HepG2 (cell line): Measurements from ENCODE around the gene MSMB. TPM values are rescaled to one million over a fixed set of nuclear protein-coding genes. Genes with fewer than 3 reads are reported as not detected.

Source experiments
- BCL6 ChIP-seq: IDR thresholded peaks from 2 replicates; pipeline ENCODE4 v1.6.1; 2016; ENCODE audit warnings: missing genetic modification reagents, missing compliant biosample characterization
- CBX2 ChIP-seq, 2 experiments: fragments of 200-600 bp in 1 of 2; sonication (generic); formaldehyde crosslinking in 1 of 2; IDR thresholded peaks; 2 replicates each; pipeline versions ENCODE4 v1.7.0 to v1.8.1; 2018 to 2022; ENCODE audit warnings: low read depth in 2 of 2, low read length in 1 of 2, mild to moderate bottlenecking in 1 of 2, missing genetic modification reagents in 1 of 2
- CHCHD3 ChIP-seq: sonication (generic); formaldehyde crosslinking; IDR thresholded peaks from 2 replicates; pipeline ENCODE4 v1.8.0; 2022; ENCODE audit warnings: mild to moderate bottlenecking, missing genetic modification reagents, moderate library complexity
- FOXP1 ChIP-seq, 2 experiments: fragments of 450-650 bp in 1 of 2; IDR thresholded peaks; 2 replicates each; pipeline ENCODE4 v1.6.1; 2017 to 2018; ENCODE audit warnings: antibody characterized with exemption in 1 of 2
- HCFC1 ChIP-seq: fragments of 150-350 bp; IDR thresholded peaks from 2 replicates; pipeline ENCODE4 v1.6.1; 2014; ENCODE audit warnings: low read depth, low read length
- HES4 ChIP-seq: sonication (generic); formaldehyde crosslinking; IDR thresholded peaks from 2 replicates; pipeline ENCODE4 v1.9.0; 2021; ENCODE audit warnings: mild to moderate bottlenecking, missing genetic modification reagents, borderline replicate concordance
- KDM1A ChIP-seq: IDR thresholded peaks from 2 replicates; pipeline ENCODE4 v1.6.1; 2016; ENCODE audit warnings: missing compliant biosample characterization
- KMT2A ChIP-seq: sonication (generic); formaldehyde crosslinking; IDR thresholded peaks from 2 replicates; pipeline ENCODE4 v1.4.0; 2020; ENCODE audit warnings: missing genetic modification reagents
- PHF20 ChIP-seq: sonication (generic); formaldehyde crosslinking; IDR thresholded peaks from 2 replicates; pipeline ENCODE4 v1.5.0; 2020; ENCODE audit warnings: mild to moderate bottlenecking, missing genetic modification reagents
- SALL2 ChIP-seq: sonication (generic); formaldehyde crosslinking; IDR thresholded peaks from 2 replicates; pipeline ENCODE4 v1.8.1; 2023; ENCODE audit warnings: mild to moderate bottlenecking, missing genetic modification reagents, inconsistent platforms
- SETDB1 ChIP-seq: sonication (generic); formaldehyde crosslinking; IDR thresholded peaks from 2 replicates; pipeline ENCODE4 v1.5.1; 2020; ENCODE audit warnings: missing genetic modification reagents, mild to moderate bottlenecking, borderline replicate concordance
- SP5 ChIP-seq: IDR thresholded peaks from 2 replicates; pipeline ENCODE4 v1.6.1; 2016; ENCODE audit warnings: low read depth, borderline replicate concordance
- ZFP41 ChIP-seq: sonication (generic); formaldehyde crosslinking; IDR thresholded peaks from 2 replicates; pipeline ENCODE4 v1.4.0; 2020; ENCODE audit warnings: mild to moderate bottlenecking, missing genetic modification reagents, borderline replicate concordance
- ZFP82 ChIP-seq: sonication (generic); formaldehyde crosslinking; IDR thresholded peaks from 2 replicates; pipeline ENCODE4 v1.5.1; 2020; ENCODE audit warnings: mild to moderate bottlenecking, missing genetic modification reagents, borderline replicate concordance
- ZNF672 ChIP-seq: sonication (generic); formaldehyde crosslinking; IDR thresholded peaks from 2 replicates; pipeline ENCODE4 v1.8.1; 2022; ENCODE audit warnings: missing genetic modification reagents
- polyA plus RNA-seq, 8 experiments: library from polyadenylated mRNA; depleted of rRNA in 3 of 8; stranded (reverse) in 7 of 8; unstranded in 1 of 8; fragments of >200 nt; fragmentation: Illumina TruSeq in 4 of 8; extraction: Trizol in 4 of 8; gene quantifications; 2 replicates each; pipeline versions ENCODE4 v1.2.1 to v1.2.3, GENCODE V29; 2011 to 2016; ENCODE audit warnings: low read depth in 4 of 8, missing spikeins in 1 of 8, mixed read lengths in 1 of 8; ENCODE audit not compliant: insufficient read depth in 1 of 8
- total RNA-seq, 5 experiments: library from RNA; depleted of rRNA; stranded (reverse); fragments of >200 nt; fragmentation: Illumina TruSeq; extraction: Trizol; gene quantifications; 2 replicates each; pipeline ENCODE4 v1.2.3, GENCODE V29; 2016; ENCODE audit warnings: low read depth in 1 of 5
- TF ChIP-seq, protein P1 (sequence below): sonication (generic); formaldehyde crosslinking; IDR thresholded peaks from 2 replicates; pipeline ENCODE4 v1.5.0; 2020; ENCODE audit warnings: mild to moderate bottlenecking, missing genetic modification reagents
- TF ChIP-seq, protein P2 (sequence below): sonication (generic); formaldehyde crosslinking; IDR thresholded peaks from 2 replicates; pipeline ENCODE4 v1.8.1; 2022; ENCODE audit warnings: mild to moderate bottlenecking, missing genetic modification reagents
- TF ChIP-seq, protein P3 (sequence below): sonication (generic); formaldehyde crosslinking; IDR thresholded peaks from 2 replicates; pipeline ENCODE4 v1.8.0; 2022; ENCODE audit warnings: mild to moderate bottlenecking, missing genetic modification reagents; ENCODE audit not compliant: insufficient replicate concordance
- TF ChIP-seq, protein P4 (sequence below): sonication (generic); formaldehyde crosslinking; IDR thresholded peaks from 2 replicates; pipeline ENCODE4 v1.4.0; 2020; ENCODE audit warnings: missing genetic modification reagents, borderline replicate concordance

MSMB gene
- total and polyA plus RNA-seq, 2 of the 13 experiments (the other 11 are each of a cell fraction or from before 2014, with no cell fraction given), result 0.84 TPM; not detected in 1

DNA sequence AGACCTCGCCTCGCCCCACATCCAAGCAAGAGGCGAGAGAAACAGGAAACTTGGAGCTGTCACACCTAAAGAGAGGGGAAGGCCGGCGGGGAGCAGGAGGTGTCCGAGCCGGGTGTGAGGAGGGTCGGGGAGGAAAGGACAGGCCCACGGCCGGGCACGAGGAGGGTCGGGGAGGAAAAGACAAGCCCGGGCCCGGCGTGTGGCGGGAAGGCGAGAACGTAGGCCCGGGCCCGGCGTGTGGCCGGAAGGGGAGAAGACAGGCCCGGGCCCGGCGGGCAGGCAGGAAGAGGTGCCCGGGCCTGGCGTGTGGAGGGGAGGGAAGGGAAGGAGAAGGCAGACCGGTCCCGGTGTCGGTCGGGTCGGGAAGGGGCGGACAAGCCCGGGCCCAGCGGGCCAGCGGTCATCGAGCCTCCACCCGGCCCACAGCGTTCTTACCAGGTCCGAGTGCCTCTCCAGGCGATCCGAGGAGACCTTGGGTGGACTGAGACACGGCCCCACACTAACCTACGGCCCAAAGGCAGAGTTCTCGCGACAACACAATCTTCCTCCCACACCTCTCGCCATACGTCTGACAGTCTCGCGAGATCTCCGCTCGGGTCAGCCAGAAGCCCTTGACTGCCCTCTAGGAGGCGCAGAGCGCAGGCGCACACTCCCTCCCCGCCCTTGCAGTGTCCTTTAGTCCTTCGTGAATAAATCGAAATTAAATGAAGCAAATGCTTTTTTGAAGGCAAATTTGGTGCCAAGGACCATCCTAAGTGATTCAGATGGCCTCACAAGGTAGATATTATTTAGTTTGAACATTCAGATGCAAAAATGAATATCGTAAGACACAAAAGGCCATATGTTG lies 15.8 kb downstream of the MSMB start, which contains the start of gene NCOA4 (continued):
- TF ChIP-seq HES4 (CRISPR knock-in tag) (peak; percentile 64; the same call in 1 of the 2 replicates), BCL6 (CRISPR knock-in tag) (no peak), ZNF672 (CRISPR knock-in tag) (no peak), CBX2 (IDR thresholded peaks at IDR 0.05; ENCODE audit: low read depth, low read length) (no peak), CBX2 (CRISPR knock-in tag; IDR thresholded peaks at IDR 0.05; ENCODE audit: low read depth) (no peak), KMT2A (CRISPR knock-in tag) (peak; percentile 87), SP5 (no peak), HCFC1 (no peak), SETDB1 (no peak), CHCHD3 (CRISPR knock-in tag) (no peak), SALL2 (CRISPR knock-in tag) (peak; percentile 77), ZFP82 (CRISPR knock-in tag) (peak; percentile 7; the same call in 1 of the 2 replicates), PHF20 (0 out of 2 replicates have a peak, but pooled peaks have one; percentile 10), ZFP41 (CRISPR knock-in tag) (no peak), FOXP1 (IDR thresholded peaks at IDR 0.05) (no peak), FOXP1 (CRISPR knock-in tag; IDR thresholded peaks at IDR 0.05) (no peak), KDM1A (CRISPR knock-in tag) (no peak)
- TF ChIP-seq, protein P1, sequence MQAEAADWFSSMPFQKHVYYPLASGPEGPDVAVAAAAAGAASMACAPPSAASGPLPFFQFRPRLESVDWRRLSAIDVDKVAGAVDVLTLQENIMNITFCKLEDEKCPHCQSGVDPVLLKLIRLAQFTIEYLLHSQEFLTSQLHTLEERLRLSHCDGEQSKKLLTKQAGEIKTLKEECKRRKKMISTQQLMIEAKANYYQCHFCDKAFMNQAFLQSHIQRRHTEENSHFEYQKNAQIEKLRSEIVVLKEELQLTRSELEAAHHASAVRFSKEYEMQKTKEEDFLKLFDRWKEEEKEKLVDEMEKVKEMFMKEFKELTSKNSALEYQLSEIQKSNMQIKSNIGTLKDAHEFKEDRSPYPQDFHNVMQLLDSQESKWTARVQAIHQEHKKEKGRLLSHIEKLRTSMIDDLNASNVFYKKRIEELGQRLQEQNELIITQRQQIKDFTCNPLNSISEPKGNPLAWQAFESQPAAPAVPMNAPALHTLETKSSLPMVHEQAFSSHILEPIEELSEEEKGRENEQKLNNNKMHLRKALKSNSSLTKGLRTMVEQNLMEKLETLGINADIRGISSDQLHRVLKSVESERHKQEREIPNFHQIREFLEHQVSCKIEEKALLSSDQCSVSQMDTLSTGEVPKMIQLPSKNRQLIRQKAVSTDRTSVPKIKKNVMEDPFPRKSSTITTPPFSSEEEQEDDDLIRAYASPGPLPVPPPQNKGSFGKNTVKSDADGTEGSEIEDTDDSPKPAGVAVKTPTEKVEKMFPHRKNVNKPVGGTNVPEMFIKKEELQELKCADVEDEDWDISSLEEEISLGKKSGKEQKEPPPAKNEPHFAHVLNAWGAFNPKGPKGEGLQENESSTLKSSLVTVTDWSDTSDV (CRISPR knock-in tag), result no peak
- TF ChIP-seq, protein P2, sequence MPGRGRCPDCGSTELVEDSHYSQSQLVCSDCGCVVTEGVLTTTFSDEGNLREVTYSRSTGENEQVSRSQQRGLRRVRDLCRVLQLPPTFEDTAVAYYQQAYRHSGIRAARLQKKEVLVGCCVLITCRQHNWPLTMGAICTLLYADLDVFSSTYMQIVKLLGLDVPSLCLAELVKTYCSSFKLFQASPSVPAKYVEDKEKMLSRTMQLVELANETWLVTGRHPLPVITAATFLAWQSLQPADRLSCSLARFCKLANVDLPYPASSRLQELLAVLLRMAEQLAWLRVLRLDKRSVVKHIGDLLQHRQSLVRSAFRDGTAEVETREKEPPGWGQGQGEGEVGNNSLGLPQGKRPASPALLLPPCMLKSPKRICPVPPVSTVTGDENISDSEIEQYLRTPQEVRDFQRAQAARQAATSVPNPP (CRISPR knock-in tag), result no peak
- TF ChIP-seq, protein P3, sequence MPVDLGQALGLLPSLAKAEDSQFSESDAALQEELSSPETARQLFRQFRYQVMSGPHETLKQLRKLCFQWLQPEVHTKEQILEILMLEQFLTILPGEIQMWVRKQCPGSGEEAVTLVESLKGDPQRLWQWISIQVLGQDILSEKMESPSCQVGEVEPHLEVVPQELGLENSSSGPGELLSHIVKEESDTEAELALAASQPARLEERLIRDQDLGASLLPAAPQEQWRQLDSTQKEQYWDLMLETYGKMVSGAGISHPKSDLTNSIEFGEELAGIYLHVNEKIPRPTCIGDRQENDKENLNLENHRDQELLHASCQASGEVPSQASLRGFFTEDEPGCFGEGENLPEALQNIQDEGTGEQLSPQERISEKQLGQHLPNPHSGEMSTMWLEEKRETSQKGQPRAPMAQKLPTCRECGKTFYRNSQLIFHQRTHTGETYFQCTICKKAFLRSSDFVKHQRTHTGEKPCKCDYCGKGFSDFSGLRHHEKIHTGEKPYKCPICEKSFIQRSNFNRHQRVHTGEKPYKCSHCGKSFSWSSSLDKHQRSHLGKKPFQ (CRISPR knock-in tag), result peak; percentile 67
- TF ChIP-seq, protein P4, sequence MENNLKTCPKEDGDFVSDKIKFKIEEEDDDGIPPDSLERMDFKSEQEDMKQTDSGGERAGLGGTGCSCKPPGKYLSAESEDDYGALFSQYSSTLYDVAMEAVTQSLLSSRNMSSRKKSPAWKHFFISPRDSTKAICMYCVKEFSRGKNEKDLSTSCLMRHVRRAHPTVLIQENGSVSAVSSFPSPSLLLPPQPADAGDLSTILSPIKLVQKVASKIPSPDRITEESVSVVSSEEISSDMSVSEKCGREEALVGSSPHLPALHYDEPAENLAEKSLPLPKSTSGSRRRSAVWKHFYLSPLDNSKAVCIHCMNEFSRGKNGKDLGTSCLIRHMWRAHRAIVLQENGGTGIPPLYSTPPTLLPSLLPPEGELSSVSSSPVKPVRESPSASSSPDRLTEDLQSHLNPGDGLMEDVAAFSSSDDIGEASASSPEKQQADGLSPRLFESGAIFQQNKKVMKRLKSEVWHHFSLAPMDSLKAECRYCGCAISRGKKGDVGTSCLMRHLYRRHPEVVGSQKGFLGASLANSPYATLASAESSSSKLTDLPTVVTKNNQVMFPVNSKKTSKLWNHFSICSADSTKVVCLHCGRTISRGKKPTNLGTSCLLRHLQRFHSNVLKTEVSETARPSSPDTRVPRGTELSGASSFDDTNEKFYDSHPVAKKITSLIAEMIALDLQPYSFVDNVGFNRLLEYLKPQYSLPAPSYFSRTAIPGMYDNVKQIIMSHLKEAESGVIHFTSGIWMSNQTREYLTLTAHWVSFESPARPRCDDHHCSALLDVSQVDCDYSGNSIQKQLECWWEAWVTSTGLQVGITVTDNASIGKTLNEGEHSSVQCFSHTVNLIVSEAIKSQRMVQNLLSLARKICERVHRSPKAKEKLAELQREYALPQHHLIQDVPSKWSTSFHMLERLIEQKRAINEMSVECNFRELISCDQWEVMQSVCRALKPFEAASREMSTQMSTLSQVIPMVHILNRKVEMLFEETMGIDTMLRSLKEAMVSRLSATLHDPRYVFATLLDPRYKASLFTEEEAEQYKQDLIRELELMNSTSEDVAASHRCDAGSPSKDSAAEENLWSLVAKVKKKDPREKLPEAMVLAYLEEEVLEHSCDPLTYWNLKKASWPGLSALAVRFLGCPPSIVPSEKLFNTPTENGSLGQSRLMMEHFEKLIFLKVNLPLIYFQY, result peak; percentile 44; the same call in 1 of the 2 replicates
